Measurements from ENCODE around the gene CHD9.

DNA sequence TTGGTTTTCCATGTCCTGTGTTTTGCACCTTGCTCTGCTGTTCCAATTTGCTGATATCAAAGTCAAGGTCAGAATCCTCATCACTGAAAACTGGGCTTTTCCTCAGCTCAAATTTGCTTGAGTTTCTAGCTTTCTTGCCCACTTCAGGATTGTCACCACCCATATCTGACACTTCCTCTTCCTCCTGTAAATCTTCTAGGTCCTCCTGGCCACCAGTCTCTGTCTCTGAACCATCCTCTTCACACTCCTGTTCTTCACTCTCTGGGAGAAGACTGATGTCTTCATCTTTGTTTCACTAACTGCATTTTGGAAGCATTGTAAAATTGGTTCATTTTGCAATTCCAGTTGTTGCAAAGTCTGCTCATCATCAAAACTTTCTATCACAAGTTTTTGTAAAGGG is 316.0 kb downstream of the CHD9 start:
- TF ChIP-seq CTCF (IDR thresholded peaks at IDR 0.05) (no peak), POLR2A (IDR thresholded peaks at IDR 0.05) (no peak)
